K562 (cell line): Measurements from ENCODE around the gene GNA15. TPM values are rescaled to one million over a fixed set of nuclear protein-coding genes. Genes with fewer than 3 reads are reported as not detected.
"Not testable (repeated sequence)": the region's sequence is repeated elsewhere in the genome, so short reads cannot be mapped to it uniquely, and the experiment has no call there.

Experiments
- ATAC-seq: fragments of 200-7000 bp; cut with Tn5 transposase; 3 replicates; pipeline ENCODE4 v1.9.1; 2020; ENCODE audit warnings: moderate library complexity
- BruUV-seq: library from RNA; stranded (reverse); fragments of 400-500 nt; replicated peaks from 2 replicates; lab custom pipeline; 2021; lab: Mats Ljungman, UMichigan
- CTCF ChIA-PET: fragments of 300-600 bp; formaldehyde crosslinking; extraction: SDS; loops from one replicate; lab custom pipeline; 2021; ENCODE audit warnings: low intra/inter-chr PET ratio; lab: Yijun Ruan, JAX
- POLR2A ChIA-PET: fragments of 300-600, 350-650 bp; sonication (Branson Sonifier 250); formaldehyde crosslinking; extraction: SDS; loops from one replicate; lab custom pipeline; 2021; ENCODE audit warnings: antibody characterized with exemption, inconsistent platforms; lab: Yijun Ruan, JAX
- DNase-seq, 4 experiments: peaks; one replicate each; pipeline versions ENCODE4 v3.0.0 to v3.0.0-alpha.2; 2011 to 2018; ENCODE audit warnings: low spot score in 3 of 4, mixed read lengths in 3 of 4; ENCODE audit errors: extremely low read depth in 1 of 4
- FAIRE-seq: peaks from 2 replicates; lab custom pipeline; 2011; peaks lifted over from hg19 to GRCh38; lab: Jason Lieb, UNC
- H2AFZ ChIP-seq: 2 replicates; pipeline ENCODE4 v1.6.0; 2011; ENCODE audit warnings: low read depth, low read length, control low read depth, inconsistent platforms
- H3K27ac ChIP-seq: fragments of 200-600 bp; 3 replicates; pipeline ENCODE4 v1.8.0; 2011; ENCODE audit warnings: low read depth, mild to moderate bottlenecking, control low read depth, inconsistent platforms, low read length, moderate library complexity, mixed read lengths; ENCODE audit errors: extremely low read depth
- H3K27me3 ChIP-seq, 2 experiments: fragments of 300-600 bp in 1 of 2; 2 replicates in 1 of 2; 3 replicates in 1 of 2; pipeline versions ENCODE4 v1.6.0 to v1.8.0; 2011; ENCODE audit warnings: inconsistent platforms in 2 of 2, low read length in 2 of 2, mild to moderate bottlenecking in 1 of 2, mixed read lengths in 1 of 2, moderate library complexity in 1 of 2; ENCODE audit not compliant: control insufficient read depth in 2 of 2, insufficient read depth in 2 of 2
- H3K36me3 ChIP-seq: fragments of 300-600 bp; 3 replicates; pipeline ENCODE4 v1.8.0; 2011; ENCODE audit warnings: mild to moderate bottlenecking, low read length, inconsistent platforms; ENCODE audit not compliant: control insufficient read depth, insufficient read depth
- H3K4me1 ChIP-seq, 2 experiments: fragments of 200-600 bp in 1 of 2; replicated peaks in 1 of 2; 2 replicates in 1 of 2; 3 replicates in 1 of 2; pipeline versions ENCODE4 v1.5.1 to v1.8.0; 2011; ENCODE audit warnings: inconsistent platforms in 2 of 2, low read length in 2 of 2, mild to moderate bottlenecking in 1 of 2, mixed read lengths in 1 of 2, moderate library complexity in 1 of 2; ENCODE audit not compliant: control insufficient read depth in 2 of 2, insufficient read depth in 2 of 2
- H3K4me2 ChIP-seq: 2 replicates; pipeline ENCODE4 v1.6.1; 2011; ENCODE audit warnings: low read length, control low read depth, inconsistent platforms, mixed read lengths; ENCODE audit not compliant: insufficient read depth
- H3K4me3 ChIP-seq: fragments of 200-600 bp; sonication (generic), shearing (Covaris generic); 2 replicates; pipeline ENCODE4 v1.5.1; 2016; ENCODE audit warnings: control low read depth, inconsistent platforms
- H3K79me2 ChIP-seq: fragments of 200-600 bp; 3 replicates; pipeline ENCODE4 v1.8.0; 2011; ENCODE audit warnings: low read length, inconsistent platforms; ENCODE audit not compliant: control insufficient read depth, insufficient read depth
- H3K9ac ChIP-seq, 2 experiments: 2 replicates each; pipeline versions ENCODE4 v1.6.0 to v1.6.1; 2011; ENCODE audit warnings: low read depth in 2 of 2, low read length in 2 of 2, control low read depth in 1 of 2, inconsistent platforms in 1 of 2, mild to moderate bottlenecking in 1 of 2, mixed read lengths in 1 of 2; ENCODE audit not compliant: insufficient read depth in 1 of 2
- H3K9me1 ChIP-seq: one replicate; pipeline ENCODE4 v1.6.0; 2011; ENCODE audit warnings: inconsistent platforms, mild to moderate bottlenecking, low read length, moderate library complexity; ENCODE audit not compliant: control insufficient read depth, insufficient read depth
- H3K9me3 ChIP-seq: replicated peaks from 2 replicates; pipeline ENCODE4 v1.5.1; 2011; ENCODE audit warnings: low read depth, low read length, inconsistent platforms; ENCODE audit not compliant: control insufficient read depth, insufficient read depth
- H4K20me1 ChIP-seq: replicated peaks from 2 replicates; pipeline ENCODE4 v1.6.1; 2011; ENCODE audit warnings: low read length, inconsistent platforms, mixed read lengths; ENCODE audit not compliant: control insufficient read depth, insufficient read depth
- ARID1B ChIP-seq: fragments of 450-650 bp; IDR thresholded peaks from 2 replicates; pipeline ENCODE4 v1.6.1; 2016; ENCODE audit warnings: antibody characterized with exemption, mild to moderate bottlenecking, inconsistent platforms
- ATF7 ChIP-seq: fragments of 450-650 bp; IDR thresholded peaks from 2 replicates; pipeline ENCODE4 v1.7.1; 2014; ENCODE audit warnings: mild to moderate bottlenecking, moderate library complexity
- CBFA2T2 ChIP-seq: fragments of 450-650 bp; conservative IDR thresholded peaks from 2 replicates; pipeline ENCODE4 v1.6.1; 2017; ENCODE audit warnings: mild to moderate bottlenecking
- CCNT2 ChIP-seq: IDR thresholded peaks from 2 replicates; pipeline ENCODE4 v1.6.1; 2011; ENCODE audit warnings: borderline replicate concordance, low read depth, mild to moderate bottlenecking, moderate library complexity, mixed read lengths, low read length; ENCODE audit not compliant: insufficient read length; ENCODE audit errors: extremely low read depth
- EP300 ChIP-seq: IDR thresholded peaks from 2 replicates; pipeline ENCODE4 v1.6.1; 2012; ENCODE audit warnings: low read length, improper control_type of control experiment
- GATAD2A ChIP-seq: fragments of 450-650 bp; IDR thresholded peaks from 2 replicates; pipeline ENCODE4 v1.6.1; 2017
- KDM1A ChIP-seq, 2 experiments: fragments of 450-650 bp; IDR thresholded peaks; 2 replicates each; pipeline ENCODE4 v1.6.1; 2016; ENCODE audit warnings: mild to moderate bottlenecking in 2 of 2
- MTA1 ChIP-seq: fragments of 450-650 bp; IDR thresholded peaks from 2 replicates; pipeline ENCODE4 v1.6.1; 2017; ENCODE audit warnings: borderline replicate concordance
- MTA2 ChIP-seq: fragments of 450-650 bp; IDR thresholded peaks from 2 replicates; pipeline ENCODE4 v1.6.1; 2016; ENCODE audit warnings: low read depth
- MYNN ChIP-seq, 2 experiments: sonication (generic); formaldehyde crosslinking in 1 of 2; IDR thresholded peaks; 2 replicates each; pipeline versions ENCODE4 v1.5.0 to v1.6.1; 2016 to 2020; ENCODE audit warnings: antibody characterized with exemption in 1 of 2, missing genetic modification reagents in 1 of 2
- NFIC ChIP-seq: fragments of 450-650 bp; IDR thresholded peaks from 2 replicates; pipeline ENCODE4 v1.6.1; 2017; ENCODE audit warnings: mild to moderate bottlenecking, inconsistent platforms
- NR2C1 ChIP-seq, 2 experiments: fragments of 450-650 bp; IDR thresholded peaks; 2 replicates each; pipeline ENCODE4 v1.6.1; 2017; ENCODE audit warnings: mild to moderate bottlenecking in 2 of 2, antibody characterized with exemption in 1 of 2, inconsistent platforms in 1 of 2, missing compliant biosample characterization in 1 of 2, missing genetic modification characterization in 1 of 2
- NR2C2 ChIP-seq, 2 experiments: fragments of 200-800 bp in 1 of 2; sonication (Bioruptor generic) in 1 of 2; sonication (generic) in 1 of 2; formaldehyde crosslinking in 1 of 2; IDR thresholded peaks; 2 replicates each; pipeline versions ENCODE4 v1.6.1 to v1.8.0; 2016 to 2022; ENCODE audit warnings: mild to moderate bottlenecking in 1 of 2, missing compliant biosample characterization in 1 of 2, missing genetic modification characterization in 1 of 2, missing genetic modification reagents in 1 of 2
- SMAD4 ChIP-seq: fragments of 250-450 bp; sonication (Bioruptor Pico); conservative IDR thresholded peaks from 2 replicates; pipeline ENCODE4 v1.8.0; 2021; ENCODE audit warnings: inconsistent platforms, mild to moderate bottlenecking, moderate library complexity
- SMARCA4 ChIP-seq: fragments of 450-650 bp; IDR thresholded peaks from 2 replicates; pipeline ENCODE4 v1.6.1; 2016
- SMARCE1 ChIP-seq: fragments of 450-650 bp; IDR thresholded peaks from 2 replicates; pipeline ENCODE4 v1.7.1; 2016; ENCODE audit warnings: mild to moderate bottlenecking
- SOX6 ChIP-seq: fragments of 450-650 bp; IDR thresholded peaks from 2 replicates; pipeline ENCODE4 v1.6.1; 2014; ENCODE audit warnings: mild to moderate bottlenecking
- TAL1 ChIP-seq: fragments of 450-650 bp; IDR thresholded peaks from 2 replicates; pipeline ENCODE4 v1.6.1; 2016; ENCODE audit warnings: mild to moderate bottlenecking
- TCF3 ChIP-seq: sonication (generic); formaldehyde crosslinking; IDR thresholded peaks from 2 replicates; pipeline ENCODE4 v1.4.0; 2020; ENCODE audit warnings: mild to moderate bottlenecking, missing genetic modification reagents
- TEAD4 ChIP-seq, 2 experiments: sonication (generic) in 1 of 2; formaldehyde crosslinking in 1 of 2; IDR thresholded peaks; 2 replicates each; pipeline versions ENCODE4 v1.6.1 to v1.8.0; 2012 to 2022; ENCODE audit warnings: borderline replicate concordance in 1 of 2, inconsistent platforms in 1 of 2, low read length in 1 of 2, mild to moderate bottlenecking in 1 of 2, missing genetic modification reagents in 1 of 2
- ZEB2 ChIP-seq: fragments of 450-650 bp; IDR thresholded peaks from 2 replicates; pipeline ENCODE4 v1.6.1; 2016
- ZNF384 ChIP-seq: IDR thresholded peaks from 2 replicates; pipeline ENCODE4 v1.6.1; 2012; ENCODE audit warnings: low read depth, low read length, improper control_type of control experiment
- ZNF766 ChIP-seq: fragments of 200-800 bp; sonication (Bioruptor generic); conservative IDR thresholded peaks from 2 replicates; pipeline ENCODE4 v1.6.1; 2016; ENCODE audit warnings: missing genetic modification characterization, missing compliant biosample characterization
- WGBS: fragments of 100-300 bp; shearing (Covaris generic); methylation state at CpG from one replicate; pipeline ENCODE4 v1.1.6; 2016; ENCODE audit warnings: low coverage, mixed read lengths; ENCODE audit not compliant: insufficient coverage; ENCODE audit errors: missing lambda C conversion rate; 5-methylcytosine and 5-hydroxymethylcytosine counted together
- in situ Hi-C: fragments of 300-500 bp; cut with MboI; formaldehyde crosslinking; loops from 4 replicates; pipeline ENCODE4 v1.15.0; 2018; ENCODE audit warnings: inconsistent platforms, mixed read lengths
- intact Hi-C: fragments of 100-400 bp; cut with micrococcal nuclease; formaldehyde crosslinking; loops from 2 replicates; pipeline ENCODE4 v1.14.2; 2022
- polyA plus RNA-seq, 8 experiments: library from polyadenylated mRNA; depleted of rRNA in 4 of 8; stranded (reverse) in 5 of 8; unstranded in 3 of 8; fragments of >200 nt; fragmentation: Nextera tagmentation in 2 of 8; fragmentation: Illumina TruSeq in 1 of 8; extraction: Ambion mirVana in 2 of 8; extraction: Trizol in 1 of 8; gene quantifications; 2 replicates each; pipeline versions ENCODE4 v1.2.1 to v1.2.3, GENCODE V29; 2011 to 2014; ENCODE audit warnings: inconsistent platforms in 1 of 8, missing spikeins in 1 of 8
- total RNA-seq, 7 experiments: library from RNA; depleted of rRNA in 6 of 7; stranded (reverse); fragments of >200 nt in 6 of 7; fragmentation: Illumina TruSeq in 2 of 7; extraction: Trizol in 2 of 7; gene quantifications; 2 replicates each; pipeline versions ENCODE4 v1.2.1 to v1.2.3, GENCODE V29; 2011 to 2021; ENCODE audit warnings: low replicate concordance in 1 of 7

The GNA15 gene
- total and polyA plus RNA-seq, 9 of the 15 experiments (the other 6 are each of a cell fraction or from before 2014, with no cell fraction given), result 0.03 to 0.24 (median 0.11) TPM; not detected in 1

GRCh38 chr19:3089299-3089855 is 46.5 kb upstream of the GNA15 start:
- H3K27ac ChIP-seq; H3K79me2 ChIP-seq; H3K9me3 ChIP-seq; H4K20me1 ChIP-seq; H3K9me1 ChIP-seq; H3K4me3 ChIP-seq; CTCF ChIA-PET; H3K27me3 ChIP-seq; BruUV-seq; intact Hi-C loops; H3K9ac ChIP-seq; H2AFZ ChIP-seq; H3K36me3 ChIP-seq; ATAC-seq; in situ Hi-C loops; TF ChIP-seq TEAD4 (CRISPR knock-in tag; IDR thresholded peaks at IDR 0.05; ENCODE audit: borderline replicate concordance); MYNN (CRISPR knock-in tag; IDR thresholded peaks at IDR 0.05); NR2C2 (CRISPR knock-in tag; IDR thresholded peaks at IDR 0.05); NR2C1 (IDR thresholded peaks at IDR 0.05): not testable (repeated sequence)
- DNase-seq (peak in 2 of 4 experiments; percentile 32 to 61), FAIRE-seq (peak; percentile 44)
- peak overlapping the region; percentile 21; the same call in 1 of the 2 replicates for H3K4me2 ChIP-seq
- peaks cover 5 to 13% of the 10 kb centered on the region in 2 experiments; a peak in 3 of 5 replicates for H3K4me1 ChIP-seq
- POLR2A ChIA-PET, result interaction anchor here (1.3 kb wide), 1 partner anchor 9 kb away, joined by 3 read pairs; no protein-coding TSS in a partner anchor
- 11% methylated on average over 7 of the region's 7 CpGs for WGBS
- TF ChIP-seq ATF7, result 0 out of 2 replicates have a peak, but pooled peaks have one; percentile 13
- peak; percentile 68 for TF ChIP-seq TEAD4 (IDR thresholded peaks at IDR 0.05; ENCODE audit: low read length)
- TF ChIP-seq SOX6, result peak; percentile 58
- peak; percentile 79 for TF ChIP-seq TCF3 (CRISPR knock-in tag)
- TF ChIP-seq MYNN (IDR thresholded peaks at IDR 0.05), result 0 out of 2 replicates have a peak, but pooled peaks have one; percentile 21
- peak; percentile 78 for TF ChIP-seq ZNF766 (CRISPR knock-in tag)
- TF ChIP-seq TAL1, result peak; percentile 78
- 0 out of 2 replicates have a peak, but pooled peaks have one; percentile 39 for TF ChIP-seq MTA1
- TF ChIP-seq ZNF384, result peak; percentile 75
- TF ChIP-seq SMAD4 (CRISPR knock-in tag), result 0 out of 2 replicates have a peak, but pooled peaks have one; percentile 20
- peak; percentile 80 for TF ChIP-seq ARID1B
- TF ChIP-seq SMARCE1, result peak; percentile 51; the same call in 1 of the 2 replicates
- TF ChIP-seq NR2C2 (tag; IDR thresholded peaks at IDR 0.05), result 0 out of 2 replicates have a peak, but pooled peaks have one; percentile 23
- TF ChIP-seq NFIC, result peak; percentile 33; the same call in 1 of the 2 replicates
- TF ChIP-seq NR2C1 (tag; IDR thresholded peaks at IDR 0.05), result peak; percentile 38; the same call in 1 of the 2 replicates
- 0 out of 4 replicates have a peak, but pooled peaks of 1 of the 2 experiments have one; percentile 6 for TF ChIP-seq KDM1A (IDR thresholded peaks at IDR 0.05)
- TF ChIP-seq SMARCA4, result peak; percentile 67
- peak; percentile 55; the same call in 1 of the 2 replicates for TF ChIP-seq GATAD2A
- TF ChIP-seq CCNT2, result peak; percentile 40
- TF ChIP-seq EP300, result peak; percentile 62; the same call in 1 of the 2 replicates
- TF ChIP-seq ZEB2, result peak; percentile 87
- peak; percentile 71 for TF ChIP-seq MTA2
- TF ChIP-seq CBFA2T2, result peak; percentile 78
